GM20000 (cell line): ENCODE results near the gene CATSPERE.

ENCODE experiments used
- DNase-seq: peaks from one replicate; pipeline ENCODE4 v3.0.0; 2012; ENCODE audit warnings: low spot score
- TF ChIP-seq, protein P1 (sequence below): IDR thresholded peaks from 2 replicates; pipeline ENCODE4 v1.5.1; 2012; ENCODE audit warnings: mild to moderate bottlenecking, control low read depth; ENCODE audit errors: extremely low read depth, missing control alignments

CATSPERE gene

DNA sequence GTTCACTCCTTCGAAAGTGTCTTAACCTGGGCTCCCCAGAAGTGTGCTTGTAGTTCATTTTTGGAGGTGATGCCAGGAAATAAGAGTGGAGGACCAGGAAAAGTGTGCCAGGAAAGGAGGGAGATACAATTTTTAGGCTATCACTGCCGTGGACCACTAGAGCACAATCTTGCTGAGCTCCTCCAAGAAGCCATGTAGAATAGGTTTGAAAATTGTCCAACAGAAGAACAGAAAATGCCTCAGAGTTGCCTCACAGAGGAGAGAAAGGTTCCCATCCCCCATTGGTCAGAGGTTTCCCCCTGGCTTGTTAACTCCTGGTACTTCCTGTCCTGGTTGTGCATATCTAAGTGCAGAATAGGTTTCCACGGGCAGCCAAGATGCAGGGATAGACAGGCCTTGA, 41.6 kb downstream of the CATSPERE start:
- TF ChIP-seq, protein P1, sequence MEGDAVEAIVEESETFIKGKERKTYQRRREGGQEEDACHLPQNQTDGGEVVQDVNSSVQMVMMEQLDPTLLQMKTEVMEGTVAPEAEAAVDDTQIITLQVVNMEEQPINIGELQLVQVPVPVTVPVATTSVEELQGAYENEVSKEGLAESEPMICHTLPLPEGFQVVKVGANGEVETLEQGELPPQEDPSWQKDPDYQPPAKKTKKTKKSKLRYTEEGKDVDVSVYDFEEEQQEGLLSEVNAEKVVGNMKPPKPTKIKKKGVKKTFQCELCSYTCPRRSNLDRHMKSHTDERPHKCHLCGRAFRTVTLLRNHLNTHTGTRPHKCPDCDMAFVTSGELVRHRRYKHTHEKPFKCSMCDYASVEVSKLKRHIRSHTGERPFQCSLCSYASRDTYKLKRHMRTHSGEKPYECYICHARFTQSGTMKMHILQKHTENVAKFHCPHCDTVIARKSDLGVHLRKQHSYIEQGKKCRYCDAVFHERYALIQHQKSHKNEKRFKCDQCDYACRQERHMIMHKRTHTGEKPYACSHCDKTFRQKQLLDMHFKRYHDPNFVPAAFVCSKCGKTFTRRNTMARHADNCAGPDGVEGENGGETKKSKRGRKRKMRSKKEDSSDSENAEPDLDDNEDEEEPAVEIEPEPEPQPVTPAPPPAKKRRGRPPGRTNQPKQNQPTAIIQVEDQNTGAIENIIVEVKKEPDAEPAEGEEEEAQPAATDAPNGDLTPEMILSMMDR: no peak
- DNase-seq: no peak

DNA sequence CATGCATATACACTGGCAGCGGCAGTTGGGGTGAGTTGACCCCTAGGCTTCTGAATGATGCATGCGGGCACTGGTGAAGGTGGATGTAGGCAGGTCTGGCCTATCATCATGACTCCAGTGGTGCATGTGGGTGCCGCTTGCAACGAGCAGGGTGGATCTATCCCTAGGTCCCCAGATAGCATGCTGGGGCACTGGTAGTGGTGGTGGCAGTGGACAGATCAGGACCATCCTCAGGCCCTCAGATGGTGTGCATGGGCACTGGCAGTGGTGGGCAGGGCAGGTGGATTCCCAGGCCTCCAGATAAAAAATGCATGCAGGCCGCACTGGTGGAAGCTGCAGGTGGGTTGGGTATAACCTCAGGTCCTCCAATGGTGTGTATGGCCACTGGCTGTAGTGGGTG, 52.4 kb downstream of the CATSPERE start:
- TF ChIP-seq, protein P1: no peak
- DNase-seq: no peak

DNA sequence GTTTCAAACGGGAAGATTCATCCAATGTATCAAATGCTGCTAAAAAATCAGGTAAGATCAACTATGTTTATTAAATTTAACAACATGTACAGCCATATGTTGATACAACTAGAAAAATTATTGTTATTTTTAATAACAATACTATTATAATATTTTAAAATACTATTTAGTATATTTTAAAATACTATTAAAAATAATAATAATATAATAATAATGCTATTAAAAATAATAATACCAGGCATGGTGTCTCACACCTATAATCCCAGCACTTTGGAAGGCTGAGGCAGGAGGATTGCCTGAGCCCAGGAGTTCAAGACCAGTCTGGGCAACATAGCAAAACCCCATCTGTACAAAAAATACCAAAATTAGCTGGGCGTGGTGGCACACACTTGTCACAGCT, 54.6 kb downstream of the CATSPERE start:
- no peak for DNase-seq
- TF ChIP-seq, protein P1: no peak

DNA sequence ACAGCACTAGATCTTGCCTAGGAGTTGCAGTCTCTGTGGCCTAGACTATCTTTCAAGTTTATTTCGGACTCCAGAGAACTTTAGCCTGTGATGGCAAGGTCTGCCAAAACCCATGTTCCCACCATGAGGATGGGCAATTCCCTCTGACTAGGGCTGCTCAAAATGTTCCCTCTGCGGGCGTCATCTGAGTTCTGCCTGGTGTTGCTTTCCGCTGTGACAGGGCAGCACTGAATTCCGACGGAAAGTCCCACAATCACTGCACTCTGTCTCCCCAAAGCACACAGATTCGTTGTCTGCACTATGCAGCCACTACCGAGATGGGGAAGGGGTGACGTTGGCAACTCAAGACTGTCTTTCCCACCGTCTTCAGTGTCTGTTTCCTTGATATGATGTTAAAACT, 75.2 kb downstream of the CATSPERE start:
- DNase-seq: no peak
- TF ChIP-seq, protein P1: no peak

DNA sequence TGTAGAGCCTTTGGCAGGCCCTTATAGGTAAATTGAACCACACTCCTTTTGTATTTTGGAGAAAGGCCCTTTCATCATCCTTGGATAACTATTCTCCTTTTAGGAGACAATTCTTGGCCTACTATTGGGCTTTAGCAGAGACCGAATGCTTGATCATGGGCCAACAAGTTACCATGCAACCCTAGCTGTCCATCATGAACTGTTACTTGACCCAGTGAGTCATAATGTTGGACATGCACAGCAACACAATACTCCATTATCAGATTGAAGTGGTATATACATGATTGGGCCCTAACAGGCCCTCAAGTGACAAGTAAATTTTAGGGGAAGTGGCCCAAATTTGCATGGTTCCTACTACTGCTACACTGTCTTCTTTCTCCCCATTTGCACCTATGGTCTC, 84.4 kb downstream of the CATSPERE start:
- no peak for DNase-seq
- TF ChIP-seq, protein P1: no peak

DNA sequence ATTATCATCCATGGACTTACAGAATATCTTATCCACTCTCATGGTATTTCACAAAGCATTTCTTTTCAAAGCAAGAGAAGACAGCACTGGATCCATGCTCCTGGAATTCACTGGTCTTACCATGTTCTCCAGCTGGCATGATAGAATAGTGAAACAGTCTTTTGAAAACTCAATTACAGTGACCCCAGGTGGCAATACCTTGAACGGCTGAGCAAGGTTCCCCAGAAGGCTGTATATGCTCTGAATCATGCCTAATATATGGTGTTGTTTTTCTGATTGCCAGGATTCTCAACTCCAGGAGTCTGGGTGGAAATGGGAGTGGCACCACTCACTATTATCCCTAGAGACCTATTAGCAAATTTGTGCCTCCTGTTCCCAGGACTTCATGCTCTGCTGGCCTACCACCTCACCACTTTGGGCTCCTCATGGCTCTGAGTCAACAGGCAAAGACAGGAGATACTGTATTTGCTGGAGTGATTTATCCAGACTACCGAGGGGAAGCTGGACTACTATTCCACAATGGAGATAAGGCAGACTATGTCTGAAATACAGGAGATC, 87.6 kb downstream of the CATSPERE start:
- DNase-seq: no peak
- TF ChIP-seq, protein P1: no peak

DNA sequence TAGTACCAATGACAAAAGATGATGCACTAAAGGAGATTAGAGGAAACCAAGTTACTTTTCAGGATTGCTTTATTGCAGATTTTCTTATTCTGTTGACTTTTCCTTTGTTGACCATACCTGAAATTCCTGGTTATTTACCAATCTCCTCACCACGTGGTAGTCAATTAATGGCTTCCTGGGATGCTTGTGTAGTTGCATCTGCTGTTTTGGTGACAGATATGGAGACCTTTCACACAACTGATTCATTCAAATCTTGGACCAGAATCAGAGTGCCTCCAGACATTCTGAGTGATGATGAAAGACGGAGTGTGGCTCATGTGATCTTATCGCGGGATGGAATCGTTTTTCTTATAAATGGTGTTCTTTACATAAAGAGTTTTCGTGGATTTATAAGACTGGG, 91.3 kb downstream of the CATSPERE start:
- no peak for DNase-seq
- TF ChIP-seq, protein P1: no peak
